ENCODE data around the gene VIT. TPM values are rescaled to one million over a fixed set of nuclear protein-coding genes. Genes with fewer than 3 reads are reported as not detected.

The VIT gene
- total RNA-seq: not detected

- no peak for DNase-seq
Observed at GRCh38 chr2:36696533-36696932, at the start of gene VIT. Gene VIT, plus strand, starts transcription at chr2:36696707. Its CDS starts 19,664 bp downstream, at chr2:36716371.

- DNase-seq: no peak
Observed at GRCh38 chr2:36650031-36650829, 46.3 kb upstream of the VIT start.

- DNase-seq: no peak
Observed at GRCh38 chr2:36653155-36653554, 43.4 kb upstream of the VIT start.

GRCh38 chr2:36653967-36654694 lies 42.4 kb upstream of the VIT start:
- DNase-seq: no peak

GRCh38 chr2:36655453-36655852 lies 41.1 kb upstream of the VIT start:
- no peak for DNase-seq

- no peak for DNase-seq
Observed at GRCh38 chr2:36657703-36658102, 38.8 kb upstream of the VIT start.

GRCh38 chr2:36658277-36658748 lies 38.2 kb upstream of the VIT start:
- no peak for DNase-seq

GRCh38 chr2:36659218-36659617 lies 37.3 kb upstream of the VIT start:
- no peak for DNase-seq

- no peak for DNase-seq
Observed at GRCh38 chr2:36659872-36660312, 36.6 kb upstream of the VIT start.

- DNase-seq: no peak
Observed at GRCh38 chr2:36662638-36663037, 33.9 kb upstream of the VIT start.

- DNase-seq: no peak
Observed at GRCh38 chr2:36663295-36663694, 33.2 kb upstream of the VIT start.

GRCh38 chr2:36663851-36664695 lies 32.4 kb upstream of the VIT start:
- peak; percentile 3 for DNase-seq

GRCh38 chr2:36664696-36665076 lies 31.8 kb upstream of the VIT start:
- no peak for DNase-seq

GRCh38 chr2:36667931-36668330 lies 28.6 kb upstream of the VIT start:
- no peak for DNase-seq

GRCh38 chr2:36670881-36671595 lies 25.5 kb upstream of the VIT start:
- no peak for DNase-seq

- no peak for DNase-seq
Observed at GRCh38 chr2:36671731-36672130, 24.8 kb upstream of the VIT start.

GRCh38 chr2:36672199-36672598 lies 24.3 kb upstream of the VIT start:
- DNase-seq: no peak

GRCh38 chr2:36675579-36676282 lies 20.8 kb upstream of the VIT start:
- no peak for DNase-seq

- no peak for DNase-seq
Observed at GRCh38 chr2:36676364-36676763, 20.1 kb upstream of the VIT start.

- DNase-seq: no peak
Observed at GRCh38 chr2:36677386-36677785, 19.1 kb upstream of the VIT start.

- DNase-seq: no peak
Observed at GRCh38 chr2:36677996-36678605, 18.4 kb upstream of the VIT start.

Data from effector CD4-positive, alpha-beta T cell (primary cell).